ENCODE results near the gene PI4K2A.
A peak's percentile ranks its signal among the peaks of the same experiment; 100 is the strongest.
"Not testable (repeated sequence)": the region's sequence is repeated elsewhere in the genome, so short reads cannot be mapped to it uniquely, and the experiment has no call there.

Gene PI4K2A

GRCh38 chr10:97632949-97633884 lies 7.3 kb upstream of the PI4K2A start, which contains the start of gene MORN4:
TSS of gene MORN4 (minus strand) at chr10:97633500. CDS start at chr10:97619653, 13,847 bp downstream.
- peak; percentile 55 for DNase-seq

GRCh38 chr10:97633921-97634320 lies 6.5 kb upstream of the PI4K2A start:
- no peak for DNase-seq

- DNase-seq: no peak
Measured at GRCh38 chr10:97635577-97635976, 4.9 kb upstream of the PI4K2A start.

- not testable (repeated sequence) for DNase-seq
Measured at GRCh38 chr10:97639090-97639489, 1.4 kb upstream of the PI4K2A start.

- no peak for DNase-seq
Measured at GRCh38 chr10:97640868-97641811, 669 bp downstream of the PI4K2A start.

GRCh38 chr10:97642471-97643159 lies 2.1 kb downstream of the PI4K2A start:
- DNase-seq: not testable (repeated sequence)

GRCh38 chr10:97643441-97643985 lies 3.0 kb downstream of the PI4K2A start:
- DNase-seq: no peak

- DNase-seq: no peak
Measured at GRCh38 chr10:97644936-97645335, 4.5 kb downstream of the PI4K2A start.

- no peak for DNase-seq
Measured at GRCh38 chr10:97647556-97647955, 7.1 kb downstream of the PI4K2A start.

GRCh38 chr10:97648562-97649404 lies 8.3 kb downstream of the PI4K2A start:
- no peak for DNase-seq

- not testable (repeated sequence) for DNase-seq
Measured at GRCh38 chr10:97649405-97649750, 8.9 kb downstream of the PI4K2A start.

- no peak for DNase-seq
Measured at GRCh38 chr10:97650726-97651125, 10.3 kb downstream of the PI4K2A start.

- DNase-seq: no peak
Measured at GRCh38 chr10:97651773-97652172, 11.3 kb downstream of the PI4K2A start.

GRCh38 chr10:97656777-97657176 lies 16.3 kb downstream of the PI4K2A start:
- DNase-seq: no peak

GRCh38 chr10:97659589-97659988 lies 19.1 kb downstream of the PI4K2A start:
- no peak for DNase-seq

- no peak for DNase-seq
Measured at GRCh38 chr10:97664282-97664850, 23.9 kb downstream of the PI4K2A start.

- DNase-seq: no peak
Measured at GRCh38 chr10:97666992-97667391, 26.5 kb downstream of the PI4K2A start.

- no peak for DNase-seq
Measured at GRCh38 chr10:97667463-97667862, 27.0 kb downstream of the PI4K2A start.

GRCh38 chr10:97669571-97669970 lies 29.1 kb downstream of the PI4K2A start:
- no peak for DNase-seq

GRCh38 chr10:97673736-97674525 lies 33.5 kb downstream of the PI4K2A start:
- DNase-seq: no peak

Data from NCI-H187 treated with DMSO at 0.1 percent for 48 hours (cell line).